GM12864 (cell line): ENCODE results near the gene ARID3A.

Experiments
- DNase-seq: peaks from one replicate; pipeline ENCODE4 v3.0.0-alpha.2; 2011; ENCODE audit warnings: low read depth
- H3K4me3 ChIP-seq: 2 replicates; pipeline ENCODE4 v1.5.1; 2011; ENCODE audit warnings: mild to moderate bottlenecking, low read depth, low read length, control low read depth
- TF ChIP-seq, protein P1 (sequence below): IDR thresholded peaks from 2 replicates; pipeline ENCODE4 v1.5.1; 2011; ENCODE audit warnings: low read depth, mild to moderate bottlenecking, moderate library complexity, low read length, control low read depth, inconsistent platforms; ENCODE audit errors: missing control alignments

ARID3A gene

DNA sequence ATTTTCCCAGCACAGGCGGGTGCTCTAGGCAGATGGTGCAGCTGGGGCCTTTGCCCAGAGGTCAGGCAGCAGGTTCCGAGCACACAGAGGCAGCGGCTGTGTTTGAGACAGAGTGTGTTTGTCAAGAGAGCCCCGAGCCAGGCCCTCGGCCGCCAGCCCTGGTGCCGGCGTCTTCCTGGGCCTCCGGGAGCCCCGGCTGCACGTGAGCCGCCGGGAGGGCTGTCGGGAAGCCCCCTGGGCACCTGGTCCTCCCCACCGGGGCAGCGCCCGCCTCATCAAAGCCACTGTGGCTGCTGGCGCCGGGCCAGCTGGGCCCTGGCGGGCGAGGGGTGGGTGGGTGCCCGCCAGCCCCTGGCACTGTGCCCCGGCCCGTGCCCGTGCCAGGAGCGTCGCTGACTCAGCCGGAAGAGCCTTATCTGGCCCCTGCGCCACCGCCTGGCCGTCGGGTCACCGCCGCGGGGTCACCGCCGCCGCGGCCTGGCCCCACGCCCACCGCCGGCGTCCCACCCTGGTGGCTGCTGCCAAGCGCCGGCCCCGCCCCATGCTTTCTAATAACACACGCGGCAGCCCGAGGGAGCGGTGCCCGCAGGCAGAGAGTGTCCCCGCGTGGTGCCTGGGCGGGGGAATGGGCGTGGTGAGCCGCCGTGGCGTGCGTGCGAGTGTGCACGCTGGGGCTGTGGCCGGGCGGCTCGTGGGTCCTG is 14.9 kb downstream of the ARID3A start:
- peak overlapping the region; percentile 37 for H3K4me3 ChIP-seq
- TF ChIP-seq, protein P1, sequence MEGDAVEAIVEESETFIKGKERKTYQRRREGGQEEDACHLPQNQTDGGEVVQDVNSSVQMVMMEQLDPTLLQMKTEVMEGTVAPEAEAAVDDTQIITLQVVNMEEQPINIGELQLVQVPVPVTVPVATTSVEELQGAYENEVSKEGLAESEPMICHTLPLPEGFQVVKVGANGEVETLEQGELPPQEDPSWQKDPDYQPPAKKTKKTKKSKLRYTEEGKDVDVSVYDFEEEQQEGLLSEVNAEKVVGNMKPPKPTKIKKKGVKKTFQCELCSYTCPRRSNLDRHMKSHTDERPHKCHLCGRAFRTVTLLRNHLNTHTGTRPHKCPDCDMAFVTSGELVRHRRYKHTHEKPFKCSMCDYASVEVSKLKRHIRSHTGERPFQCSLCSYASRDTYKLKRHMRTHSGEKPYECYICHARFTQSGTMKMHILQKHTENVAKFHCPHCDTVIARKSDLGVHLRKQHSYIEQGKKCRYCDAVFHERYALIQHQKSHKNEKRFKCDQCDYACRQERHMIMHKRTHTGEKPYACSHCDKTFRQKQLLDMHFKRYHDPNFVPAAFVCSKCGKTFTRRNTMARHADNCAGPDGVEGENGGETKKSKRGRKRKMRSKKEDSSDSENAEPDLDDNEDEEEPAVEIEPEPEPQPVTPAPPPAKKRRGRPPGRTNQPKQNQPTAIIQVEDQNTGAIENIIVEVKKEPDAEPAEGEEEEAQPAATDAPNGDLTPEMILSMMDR = no peak
- no peak for DNase-seq

DNA sequence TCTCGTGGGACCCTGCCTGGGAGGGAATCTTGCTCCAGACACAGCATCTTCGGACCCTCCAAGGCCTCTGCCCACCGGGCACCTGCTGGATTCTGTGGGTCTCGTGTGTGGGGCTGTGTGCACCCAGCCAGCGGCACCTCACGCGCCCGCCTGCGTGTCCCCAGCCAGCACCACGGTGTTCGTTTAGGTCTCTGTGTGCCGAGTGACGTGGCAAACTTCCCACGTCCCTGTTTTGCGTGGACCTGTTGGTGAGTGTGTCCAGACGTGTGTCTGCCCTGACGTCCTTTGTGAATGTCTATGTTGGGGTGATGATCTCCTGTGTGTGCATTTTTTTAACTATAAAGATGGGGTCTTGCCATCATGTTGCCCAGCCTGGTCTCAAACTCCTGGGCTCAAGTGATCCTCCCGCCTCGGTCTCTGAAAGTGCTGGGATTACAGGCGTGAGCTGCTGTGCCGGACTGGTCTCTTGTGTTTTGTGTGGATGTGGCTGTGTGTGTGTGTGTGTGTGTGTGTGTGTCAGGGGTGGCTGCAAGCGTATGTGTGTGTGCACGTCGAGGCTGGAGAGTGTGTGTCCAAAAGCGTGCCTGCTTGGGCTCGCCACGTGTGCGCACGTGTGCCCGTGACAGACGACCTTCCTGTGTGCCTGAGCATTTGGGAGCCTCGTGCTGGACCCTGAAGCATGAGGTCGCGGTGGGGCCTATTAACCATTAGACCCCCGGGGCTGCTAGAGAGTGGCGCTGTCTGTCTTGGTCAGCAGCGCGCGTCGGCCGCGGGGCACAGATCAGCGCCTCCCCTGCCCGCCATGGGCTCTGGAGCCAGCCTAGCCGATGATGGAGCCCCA is 15.7 kb downstream of the ARID3A start:
- TF ChIP-seq, protein P1 = no peak
- DNase-seq = no peak
- H3K4me3 ChIP-seq = peak overlapping the region; percentile 37

DNA sequence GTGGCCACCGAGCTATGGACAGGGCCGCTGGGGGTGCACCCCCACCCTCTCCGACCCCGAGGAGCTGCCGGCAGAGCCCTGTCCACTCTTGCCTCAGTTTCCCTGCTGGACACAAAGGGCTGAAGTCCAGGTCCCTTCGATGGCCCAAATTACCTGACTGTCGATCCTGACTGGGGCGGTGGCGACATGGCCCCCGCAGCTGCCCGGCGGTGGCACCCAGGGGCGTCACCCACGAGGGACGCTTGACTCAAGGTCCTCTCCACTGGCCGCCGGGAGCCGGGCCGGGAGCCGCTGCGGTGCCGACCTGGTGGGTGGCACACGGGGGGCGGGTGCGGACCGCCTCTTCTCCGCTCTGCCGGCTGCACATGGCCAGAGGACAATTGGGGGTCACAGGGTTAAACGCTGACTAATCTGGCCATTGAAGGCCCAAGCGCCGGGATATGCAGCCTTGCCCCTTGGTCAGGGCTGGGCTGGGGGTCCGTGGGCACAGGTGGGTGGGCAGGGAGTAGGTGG is 16.4 kb downstream of the ARID3A start:
- TF ChIP-seq, protein P1 = no peak
- DNase-seq = no peak
- no peak overlapping the region for H3K4me3 ChIP-seq

DNA sequence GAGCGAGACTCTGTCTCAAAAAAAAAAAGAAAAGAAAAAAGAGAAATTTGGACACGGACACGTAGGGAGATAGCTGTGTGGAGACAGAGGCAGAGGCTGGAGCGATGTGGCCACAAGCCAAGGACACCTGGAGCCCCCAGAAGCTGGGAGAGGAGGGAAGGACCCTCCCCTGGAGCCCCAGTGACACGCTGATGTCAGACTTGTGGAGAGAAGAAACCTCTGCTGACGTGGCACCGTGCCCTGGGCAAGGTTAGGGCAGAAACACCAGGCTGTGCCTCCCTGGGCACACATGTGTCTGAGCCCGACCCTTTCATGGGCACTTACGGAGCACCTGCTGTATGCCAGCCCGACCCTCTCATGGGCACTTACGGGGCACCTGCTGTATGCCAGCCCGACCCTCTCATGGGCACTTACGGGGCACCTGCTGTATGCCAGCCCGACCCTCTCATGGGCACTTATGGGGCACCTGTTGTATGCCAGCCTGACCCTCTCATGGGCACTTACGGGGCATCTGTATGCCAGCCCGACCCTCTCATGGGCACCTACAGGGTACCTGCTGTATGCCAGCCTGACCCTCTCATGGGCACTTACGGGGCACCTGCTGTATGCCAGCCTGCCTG is 17.8 kb downstream of the ARID3A start:
- H3K4me3 ChIP-seq = no peak overlapping the region
- no peak for DNase-seq
- TF ChIP-seq, protein P1 = no peak

DNA sequence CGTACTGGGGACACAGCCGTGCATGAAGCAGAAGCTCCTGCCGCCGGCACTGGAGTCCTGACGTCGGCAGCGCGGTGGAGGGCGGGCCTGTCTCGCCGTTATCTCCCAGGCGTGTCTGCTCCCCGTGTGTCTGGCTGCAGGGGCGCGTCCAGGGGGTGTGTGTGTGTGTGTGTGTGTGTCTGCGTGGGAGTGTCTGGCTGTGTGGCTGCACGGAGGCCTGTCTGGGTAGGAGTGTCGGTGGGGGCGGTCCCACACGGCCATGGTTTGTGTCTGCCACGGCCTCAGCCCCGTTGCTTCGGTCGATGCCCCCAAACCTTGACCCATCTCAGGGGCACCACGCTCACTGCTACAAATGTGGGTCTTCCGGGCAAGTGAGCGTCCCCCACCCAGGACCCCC is 18.3 kb downstream of the ARID3A start:
- DNase-seq = no peak
- H3K4me3 ChIP-seq = no peak overlapping the region
- TF ChIP-seq, protein P1 = no peak

DNA sequence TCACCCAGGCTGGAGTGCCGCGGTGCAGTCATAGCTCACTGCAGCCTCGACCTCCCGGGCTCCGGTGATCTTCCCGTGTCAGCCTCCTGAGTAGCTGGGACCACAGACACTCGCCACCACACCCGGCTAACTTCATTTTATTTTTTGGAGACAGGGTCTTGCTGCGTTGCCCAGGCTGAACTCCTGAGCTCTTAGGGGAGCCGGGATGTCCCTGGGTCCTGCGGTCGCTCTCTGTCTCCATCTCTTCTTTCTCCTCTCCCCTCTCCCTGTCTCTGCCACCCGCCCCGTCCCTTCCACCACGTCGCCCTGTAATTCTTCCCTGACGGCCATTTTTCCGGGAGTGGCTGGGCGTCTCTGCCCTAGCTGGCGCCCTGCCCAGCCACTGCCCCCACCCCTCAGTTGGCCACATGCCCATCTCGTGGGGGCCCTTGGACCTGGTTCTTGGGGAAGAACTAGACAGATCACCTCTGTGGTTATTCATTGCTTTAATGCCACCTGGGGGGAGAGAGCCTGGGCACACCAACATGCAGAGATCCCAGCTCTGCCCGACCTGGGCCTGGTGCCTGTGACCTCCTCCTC is 18.9 kb downstream of the ARID3A start:
- TF ChIP-seq, protein P1 = no peak
- no peak for DNase-seq
- no peak overlapping the region for H3K4me3 ChIP-seq
